Stimulated activated CD4-positive, alpha-beta T cell treated with anti-CD3 and anti-CD28 coated beads, Interleukin-15, amount 100 ng/mL, for 48 hours (primary cell): ENCODE results near the gene LNX2.

Experiments
- DNase-seq, 2 donors: peaks; one replicate each; pipeline ENCODE4 v3.0.0-alpha.2; 2020; ENCODE audit warnings: low read depth in 2 of 2

The LNX2 gene

GRCh38 chr13:27607125-27607524 is 13.2 kb downstream of the LNX2 start:
- DNase-seq = no peak

- DNase-seq = no peak
These were observed 14.6 kb downstream of the LNX2 start for GRCh38 chr13:27605610-27606200.

GRCh38 chr13:27605099-27605498 is 15.2 kb downstream of the LNX2 start:
- DNase-seq = no peak

GRCh38 chr13:27601803-27602202 is 18.5 kb downstream of the LNX2 start:
- DNase-seq = no peak

- no peak for DNase-seq
These were observed 19.1 kb downstream of the LNX2 start for GRCh38 chr13:27601208-27601607.

GRCh38 chr13:27600711-27601110 is 19.6 kb downstream of the LNX2 start:
- DNase-seq = no peak

- no peak for DNase-seq
These were observed 20.3 kb downstream of the LNX2 start for GRCh38 chr13:27599845-27600553.

- DNase-seq = no peak
These were observed 21.2 kb downstream of the LNX2 start for GRCh38 chr13:27599096-27599495.

GRCh38 chr13:27595055-27595811 is 25.1 kb downstream of the LNX2 start:
- DNase-seq = no peak

GRCh38 chr13:27593267-27593666 is 27.1 kb downstream of the LNX2 start:
- DNase-seq = no peak

- DNase-seq = no peak
These were observed 27.5 kb downstream of the LNX2 start for GRCh38 chr13:27592865-27593264.

GRCh38 chr13:27588405-27588804 is 31.9 kb downstream of the LNX2 start:
- no peak for DNase-seq

- DNase-seq = no peak
These were observed 33.1 kb downstream of the LNX2 start for GRCh38 chr13:27587095-27587746.

GRCh38 chr13:27583645-27584044 is 36.7 kb downstream of the LNX2 start:
- DNase-seq = no peak

- no peak for DNase-seq
These were observed 42.0 kb downstream of the LNX2 start for GRCh38 chr13:27578121-27579030.

GRCh38 chr13:27574661-27575060 is 45.7 kb downstream of the LNX2 start:
- no peak for DNase-seq

- no peak for DNase-seq
These were observed 47.1 kb downstream of the LNX2 start for GRCh38 chr13:27573265-27573664.

- no peak for DNase-seq
These were observed 48.0 kb downstream of the LNX2 start for GRCh38 chr13:27572234-27572901.

- DNase-seq = no peak
These were observed 49.4 kb downstream of the LNX2 start for GRCh38 chr13:27570906-27571305.

GRCh38 chr13:27569405-27569804 is 50.9 kb downstream of the LNX2 start:
- no peak for DNase-seq

GRCh38 chr13:27565818-27566217 is 54.5 kb downstream of the LNX2 start:
- DNase-seq = no peak
